Stimulated activated CD4-positive, alpha-beta T cell treated with anti-CD3 and anti-CD28 coated beads, Interleukin-2, amount 100 ng/mL, for 4 hours (primary cell): Measurements from ENCODE around the gene SLC25A24.
"Not testable (repeated sequence)": the region's sequence is repeated elsewhere in the genome, so short reads cannot be mapped to it uniquely, and the experiment has no call there.

ENCODE experiments used
- DNase-seq: peaks from one replicate; pipeline ENCODE4 v3.0.0-alpha.2; 2020; ENCODE audit warnings: low read depth

Gene SLC25A24

DNA sequence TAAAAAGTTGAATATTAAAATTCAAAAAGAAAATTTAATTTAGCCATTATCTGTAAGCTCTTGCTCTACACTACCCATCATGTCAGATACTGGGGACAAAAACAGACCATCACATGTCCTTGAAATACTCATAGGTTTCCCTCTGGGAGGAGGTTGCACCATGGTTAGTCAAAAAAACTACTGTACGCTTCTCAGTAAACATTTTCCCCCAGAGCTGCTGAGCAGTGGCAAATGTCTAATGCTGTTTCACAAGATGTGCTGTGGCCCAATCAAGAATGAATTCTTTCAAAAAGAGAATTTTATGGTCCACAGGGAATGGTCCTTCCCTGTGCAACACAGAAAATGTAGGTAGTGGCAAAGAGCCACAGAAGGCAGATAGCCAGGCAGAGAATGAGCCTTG is 6.1 kb downstream of the SLC25A24 start:
- DNase-seq = no peak

DNA sequence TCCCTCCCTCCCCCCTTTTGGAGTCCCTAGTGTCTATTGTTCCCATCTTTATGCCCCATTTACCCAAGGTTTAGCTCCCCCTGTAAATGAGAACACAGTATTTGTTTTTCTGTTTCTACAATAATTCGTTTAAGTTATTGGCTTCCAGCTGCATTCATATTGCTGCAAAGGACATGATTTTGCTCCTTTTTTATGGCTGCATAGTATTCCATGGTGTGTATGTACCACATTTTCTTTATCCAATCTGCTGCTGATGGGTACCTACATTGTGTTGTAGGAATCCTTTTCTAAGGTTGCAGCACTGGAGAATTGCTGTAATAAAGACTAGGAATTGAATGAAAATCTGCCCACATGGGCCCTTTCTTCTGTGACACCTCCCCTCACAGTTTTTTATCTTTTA is 6.8 kb downstream of the SLC25A24 start:
- DNase-seq = no peak

DNA sequence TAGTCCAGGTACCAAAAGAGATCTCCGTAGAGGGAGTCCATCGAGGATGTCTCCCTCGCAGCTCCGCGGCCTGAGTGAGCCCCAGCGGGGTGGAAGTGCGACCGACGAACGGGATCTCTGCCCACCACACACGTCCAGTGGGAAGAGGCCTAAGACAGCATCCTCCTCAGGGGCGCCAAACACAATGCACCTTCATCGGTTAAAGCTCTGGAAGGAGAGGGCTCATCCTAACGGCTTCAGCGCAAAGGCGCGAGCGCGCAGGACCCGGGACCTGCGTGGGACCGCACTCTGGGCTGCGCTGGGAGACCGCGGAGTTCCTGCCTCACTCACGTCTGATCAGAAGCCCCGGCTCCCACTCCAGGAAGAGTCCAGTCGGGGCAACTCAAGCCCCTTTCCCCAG is 7.6 kb downstream of the SLC25A24 start:
- DNase-seq = no peak

DNA sequence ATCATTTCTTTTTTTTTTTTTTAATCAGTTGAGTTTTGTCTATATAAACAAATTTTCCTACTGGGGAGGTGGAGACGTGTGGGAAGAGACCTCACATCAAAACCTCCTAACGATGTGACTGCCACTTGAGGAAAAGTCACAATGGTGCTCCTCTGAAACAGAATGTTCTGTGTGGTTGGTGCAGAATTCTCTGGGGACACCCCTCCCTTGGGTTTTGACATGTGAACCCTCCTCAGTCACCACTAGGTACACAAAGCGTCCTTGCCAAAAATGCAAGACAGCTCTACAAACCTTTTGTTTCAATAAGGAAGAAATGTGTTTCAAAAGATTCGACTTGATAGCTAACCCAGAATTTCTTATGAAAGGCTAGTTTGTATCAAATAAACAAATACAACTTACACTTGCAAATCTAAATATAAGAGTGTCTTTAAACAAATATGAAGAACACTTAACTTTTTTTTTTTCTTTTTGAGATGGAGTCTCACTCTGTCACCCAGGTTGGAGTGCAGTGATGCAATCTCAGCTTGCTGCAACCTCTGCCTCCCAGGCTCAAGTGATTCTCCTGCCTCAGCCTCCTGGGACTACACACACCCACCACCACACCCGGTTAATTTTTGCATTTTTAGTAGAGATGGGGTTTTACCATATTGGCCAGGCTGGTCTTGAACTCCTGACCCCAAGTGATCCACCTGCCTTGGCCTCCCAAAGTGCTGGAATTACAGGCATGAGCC is 9.3 kb downstream of the SLC25A24 start:
- no peak for DNase-seq

DNA sequence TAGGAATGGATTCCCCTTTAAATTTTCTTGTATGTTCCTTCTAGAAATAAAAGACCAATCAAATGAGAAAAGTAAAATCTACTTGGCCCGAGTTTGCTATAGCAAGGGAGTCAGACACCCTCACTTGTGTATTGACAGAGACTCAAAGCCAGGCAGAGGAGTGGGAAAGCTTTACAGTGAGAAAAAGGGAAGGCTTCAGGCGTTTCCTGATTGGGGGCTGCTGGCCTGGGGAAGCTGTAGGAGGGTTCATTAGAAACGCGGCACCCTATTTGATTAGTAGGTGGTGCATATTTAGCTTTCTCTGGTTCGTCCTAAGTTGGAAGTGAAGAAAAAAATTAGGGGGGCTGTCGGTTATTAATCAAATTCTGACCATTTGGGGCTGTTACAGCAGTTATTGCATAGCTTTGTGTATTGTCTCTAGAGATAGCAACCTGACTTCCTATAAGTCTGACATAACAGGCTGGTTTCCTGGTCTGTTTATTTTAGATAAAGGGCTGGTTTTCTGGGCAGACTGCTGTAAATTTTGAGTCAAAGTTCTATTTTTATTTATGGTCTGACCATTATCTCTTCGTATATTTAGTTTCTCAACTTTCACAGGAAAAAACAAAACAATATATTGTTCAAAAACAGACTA is 10.0 kb downstream of the SLC25A24 start:
- no peak for DNase-seq

DNA sequence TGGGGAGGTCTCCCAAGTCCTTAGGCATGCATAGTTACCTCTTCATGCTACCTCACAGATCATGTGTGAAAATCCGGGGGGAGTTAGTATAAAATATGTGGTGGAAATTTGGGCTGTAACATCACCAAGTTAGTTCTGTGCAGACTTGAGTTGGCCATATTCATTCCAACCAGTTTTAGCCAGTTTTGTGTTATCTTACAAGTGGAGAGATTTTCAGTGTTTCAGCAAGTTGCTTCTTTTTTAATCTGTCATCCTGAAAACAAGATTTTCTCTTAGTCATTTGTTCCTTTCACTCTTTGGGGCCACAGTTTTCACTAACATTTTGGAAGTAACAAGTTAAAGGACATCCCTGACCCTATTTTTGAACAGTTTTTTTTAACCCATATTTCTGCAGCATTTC is 11.3 kb downstream of the SLC25A24 start:
- no peak for DNase-seq

DNA sequence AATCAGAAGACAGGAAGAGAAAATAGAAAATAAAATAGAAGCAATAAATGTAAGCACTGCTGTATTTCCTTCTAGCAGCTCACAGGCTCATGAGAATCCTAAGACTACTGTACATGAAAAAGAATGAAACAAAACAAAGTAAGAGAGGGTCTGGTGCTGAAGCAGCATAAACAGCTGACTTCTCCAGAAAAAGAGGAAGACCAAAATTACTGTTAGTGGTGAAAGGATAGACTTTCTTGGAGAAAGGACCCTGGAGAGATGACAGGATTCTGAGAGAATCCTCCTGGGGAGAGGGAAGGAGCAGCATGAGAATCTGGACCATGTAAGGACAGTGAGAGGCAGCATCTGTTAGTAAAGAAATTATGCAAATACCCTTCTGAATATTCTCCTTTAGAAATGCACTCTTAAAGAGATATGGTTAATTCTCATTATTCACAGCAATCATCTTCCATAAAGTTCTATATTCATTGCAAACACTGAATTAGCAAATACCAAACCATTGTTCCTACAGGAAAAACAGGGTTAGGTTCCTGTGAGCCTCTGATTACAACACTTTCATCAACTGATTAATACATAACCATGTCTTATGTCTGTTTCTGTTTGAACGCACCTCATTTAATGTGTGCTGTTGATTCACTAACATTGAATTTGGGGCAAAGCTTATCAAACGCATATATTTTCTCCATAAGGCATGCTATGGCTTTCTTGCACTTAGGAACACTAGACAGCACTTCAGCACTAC is 17.0 kb downstream of the SLC25A24 start:
- DNase-seq = no peak

DNA sequence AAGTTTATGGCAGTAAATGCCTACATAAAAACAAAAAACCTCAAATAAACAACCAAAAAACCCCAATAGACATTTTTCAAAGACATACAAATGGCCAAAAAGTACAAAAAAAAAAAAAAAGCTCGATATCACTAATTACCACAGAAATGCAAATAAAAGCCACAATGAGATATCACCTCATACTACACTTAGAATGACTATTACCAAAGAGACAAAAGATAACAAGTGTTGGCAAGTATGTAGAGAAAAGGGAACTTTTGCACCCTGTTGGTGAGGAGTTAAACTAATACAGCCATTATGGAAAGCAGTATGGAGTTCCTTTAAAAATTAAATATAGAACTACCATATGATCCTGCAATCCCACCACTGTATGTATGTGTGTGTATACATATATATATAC is 21.1 kb downstream of the SLC25A24 start:
- DNase-seq = no peak

DNA sequence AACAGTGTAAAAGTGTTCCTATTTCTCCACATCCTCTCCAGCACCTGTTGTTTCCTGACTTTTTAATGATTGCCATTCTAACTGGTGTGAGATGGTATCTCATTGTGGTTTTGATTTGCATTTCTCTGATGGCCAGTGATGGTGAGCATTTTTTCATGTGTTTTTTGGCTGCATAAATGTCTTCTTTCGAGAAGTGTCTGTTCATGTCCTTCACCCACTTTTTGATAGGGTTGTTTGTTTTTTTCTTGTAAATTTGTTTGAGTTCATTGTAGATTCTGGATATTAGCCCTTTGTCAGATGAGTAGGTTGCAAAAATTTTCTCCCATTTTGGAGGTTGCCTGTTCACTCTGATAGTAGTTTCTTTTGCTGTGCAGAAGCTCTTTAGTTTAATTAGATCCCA is 37.7 kb downstream of the SLC25A24 start:
- not testable (repeated sequence) for DNase-seq

DNA sequence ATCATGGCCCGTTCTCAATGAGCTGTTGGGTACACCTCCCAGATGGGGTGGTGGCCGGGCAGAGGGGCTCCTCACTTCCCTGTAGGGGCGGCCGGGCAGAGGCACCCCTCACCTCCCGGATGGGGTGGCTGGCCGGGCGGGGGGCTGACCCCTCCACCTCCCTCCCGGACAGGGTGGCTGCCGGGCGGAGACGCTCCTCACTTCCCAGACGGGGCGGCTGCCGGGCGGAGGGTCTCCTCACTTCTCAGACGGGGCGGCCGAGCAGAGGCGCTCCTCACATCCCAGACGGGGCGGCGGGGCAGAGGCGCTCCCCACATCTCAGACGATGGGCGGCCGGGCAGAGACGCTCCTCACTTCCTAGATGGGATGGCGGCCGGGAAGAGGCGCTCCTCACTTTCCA is 40.2 kb downstream of the SLC25A24 start:
- not testable (repeated sequence) for DNase-seq

DNA sequence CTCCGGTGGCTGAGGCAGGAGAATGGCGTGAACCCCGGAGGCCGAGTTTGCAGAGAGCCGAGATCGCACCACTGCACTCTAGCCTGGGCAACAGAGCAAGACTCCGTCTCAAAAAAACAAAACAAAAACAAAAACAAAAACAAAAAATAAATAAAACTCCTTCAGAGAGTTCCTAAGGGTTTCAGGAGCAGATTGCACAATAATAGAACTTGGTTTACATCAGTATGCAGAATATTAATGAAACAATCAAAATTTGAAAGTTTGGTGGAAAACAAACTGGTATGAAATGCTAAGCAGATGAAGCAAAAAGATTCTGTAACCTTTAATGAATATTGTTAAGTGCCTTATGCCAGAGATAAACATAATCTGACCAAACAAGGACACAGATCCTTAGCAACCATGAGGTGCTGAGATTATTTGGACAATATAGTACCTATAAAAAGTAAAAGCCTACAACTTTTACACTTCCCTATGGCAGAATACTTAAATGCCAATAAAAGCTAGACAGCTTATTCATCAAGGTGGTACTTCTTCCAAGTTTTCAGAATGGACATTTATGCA is 41.2 kb downstream of the SLC25A24 start:
- DNase-seq = no peak

DNA sequence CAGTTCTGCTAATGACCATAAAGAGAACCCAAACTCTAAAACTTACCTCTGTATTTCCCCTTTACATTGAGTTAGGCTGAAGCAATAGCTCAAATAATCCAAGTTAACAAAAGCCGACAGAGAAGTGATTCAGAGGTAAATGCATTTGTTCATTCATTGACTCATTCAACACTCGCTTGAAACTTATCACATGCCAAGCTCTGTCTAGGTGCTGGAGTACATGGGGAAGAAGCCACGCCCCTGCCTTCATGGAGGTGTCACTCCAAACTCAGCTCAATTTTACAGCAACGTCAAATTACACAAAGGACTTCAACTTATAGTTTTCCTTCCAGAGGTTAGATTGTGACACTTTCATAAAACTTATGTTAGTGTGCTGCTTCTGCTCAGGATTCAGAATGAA is 45.8 kb downstream of the SLC25A24 start:
- DNase-seq = no peak

DNA sequence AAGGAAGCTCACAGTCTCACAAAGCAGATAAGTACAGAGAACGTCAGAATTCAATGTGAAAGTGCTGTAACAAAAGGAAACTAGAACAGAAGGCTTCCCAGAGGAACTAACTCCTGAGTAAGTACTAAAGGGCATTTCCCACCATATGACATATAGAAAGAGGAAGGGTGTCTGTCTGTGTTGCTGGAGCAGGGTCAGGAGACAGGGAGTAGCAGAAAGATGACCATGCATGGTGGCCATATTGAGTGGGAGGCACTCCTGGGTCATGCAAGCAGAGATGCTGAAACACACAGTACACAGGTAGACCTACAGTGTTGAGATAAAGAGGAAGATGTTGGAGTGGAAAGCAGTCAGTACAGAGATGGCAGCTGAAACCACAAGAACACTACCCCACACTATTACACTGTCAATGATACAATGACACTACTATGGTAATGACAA is 47.3 kb downstream of the SLC25A24 start:
- DNase-seq = no peak

DNA sequence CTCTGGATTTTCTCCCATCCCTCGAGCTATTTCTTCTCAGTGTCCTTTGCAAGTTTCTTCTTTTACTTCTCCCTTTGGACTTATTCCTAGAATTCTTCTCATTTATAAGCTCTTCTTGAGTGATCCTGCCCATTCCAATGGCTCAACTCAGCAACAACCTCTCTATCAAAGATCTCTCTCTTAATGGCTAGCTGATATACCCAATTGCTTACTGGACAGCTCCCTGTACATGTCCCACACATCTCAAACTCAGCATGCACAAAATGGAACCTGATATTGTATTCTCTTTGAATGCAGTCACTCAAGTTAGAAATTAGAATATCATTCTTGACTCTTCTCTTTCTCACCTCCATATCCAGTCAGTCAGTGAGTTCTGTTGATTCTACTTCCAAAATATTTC is 48.6 kb downstream of the SLC25A24 start:
- no peak for DNase-seq

DNA sequence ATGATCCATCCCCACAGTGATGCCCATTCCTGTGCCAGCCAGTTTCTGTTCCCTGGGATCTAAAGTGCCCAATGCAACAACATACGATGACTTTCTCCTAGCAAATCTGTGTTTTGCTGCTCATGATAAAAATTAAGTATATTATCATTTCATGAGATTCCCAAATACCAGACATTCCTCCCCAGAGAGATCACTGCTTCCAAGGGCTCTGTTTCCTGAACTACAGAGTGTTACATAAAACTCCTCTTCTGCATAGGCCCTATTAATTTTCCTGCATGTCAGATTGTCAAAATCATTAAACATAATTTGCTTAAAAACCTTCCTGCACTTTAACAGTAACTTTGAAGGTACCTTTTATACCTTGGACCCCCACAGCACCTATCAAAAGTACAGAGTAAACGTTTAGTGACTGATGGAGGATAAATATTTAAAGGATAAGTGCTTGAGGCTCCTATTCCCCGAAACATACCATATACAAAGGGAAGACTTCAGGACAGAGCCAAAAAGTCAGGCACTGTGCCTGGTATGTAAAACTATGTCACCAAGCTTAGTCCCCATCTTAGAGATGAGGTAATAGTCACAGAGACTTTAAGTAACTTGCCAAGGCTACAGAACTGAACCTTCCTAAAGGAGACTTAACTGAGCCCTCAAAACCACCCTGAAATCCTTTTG is 50.2 kb downstream of the SLC25A24 start:
- no peak for DNase-seq

DNA sequence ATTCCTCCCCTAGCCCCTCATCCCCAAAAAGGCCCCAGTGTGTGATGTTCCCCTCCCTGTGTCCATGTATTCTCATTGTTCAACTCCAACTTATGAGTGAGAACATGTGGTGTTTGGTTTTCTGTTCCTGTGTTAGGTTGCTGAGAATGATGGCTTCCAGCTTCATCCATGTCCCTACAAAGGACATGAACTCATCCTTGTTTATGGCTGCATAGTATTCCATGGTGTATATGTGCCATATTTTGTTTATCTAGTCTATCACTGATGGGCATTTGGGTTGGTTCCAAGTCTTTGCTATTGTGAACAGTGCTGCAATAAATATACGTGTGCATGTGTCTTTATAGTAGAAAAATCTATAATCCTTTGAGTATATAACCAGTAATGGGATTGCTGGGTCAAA is 55.6 kb downstream of the SLC25A24 start:
- DNase-seq = not testable (repeated sequence)

DNA sequence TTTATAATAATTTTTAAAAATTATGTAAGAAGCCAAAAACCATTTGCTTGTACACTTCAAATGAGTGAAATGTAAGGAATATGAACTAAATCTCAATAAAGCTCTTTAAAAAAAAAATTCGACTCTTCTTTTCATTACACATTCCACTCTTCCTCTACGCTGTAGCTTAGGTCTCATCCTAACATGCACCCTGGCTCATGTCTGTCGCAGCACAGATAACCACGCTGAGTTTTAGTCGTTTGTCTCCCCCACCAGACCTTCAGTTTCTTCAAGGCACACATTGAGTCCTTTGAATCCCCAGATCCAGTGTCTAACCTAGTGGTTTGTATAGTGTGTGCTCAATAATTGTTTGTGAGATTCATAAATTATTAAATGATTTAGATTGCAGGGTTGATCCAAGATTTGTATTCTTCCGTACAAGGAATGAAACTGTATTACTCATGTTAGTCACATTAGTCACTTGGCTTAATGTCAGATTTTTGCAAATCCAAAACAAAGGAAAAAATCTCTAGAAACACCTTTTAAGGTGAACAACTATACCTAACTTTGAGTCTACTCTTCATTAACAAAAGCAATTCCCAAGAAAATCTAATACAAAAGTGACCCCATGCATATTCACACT is 57.3 kb downstream of the SLC25A24 start:
- DNase-seq = no peak

DNA sequence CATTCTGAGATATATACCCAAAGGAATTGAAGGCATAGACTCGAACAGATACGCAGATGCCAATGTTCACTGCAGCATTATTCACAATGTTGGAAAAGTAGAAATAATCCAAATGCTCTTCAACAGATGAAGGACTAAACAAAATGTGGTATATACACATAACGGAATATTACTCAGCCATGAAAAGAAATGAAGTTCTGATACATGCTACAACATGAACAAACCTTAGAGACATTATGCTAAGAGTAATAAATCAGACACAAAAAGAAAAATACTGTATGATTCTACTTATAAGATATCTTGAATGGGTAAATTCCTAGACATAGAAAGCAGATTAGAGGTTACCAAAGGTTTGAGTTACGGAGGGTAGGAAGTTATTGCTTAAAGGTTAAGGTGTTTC is 57.9 kb downstream of the SLC25A24 start:
- DNase-seq = no peak

DNA sequence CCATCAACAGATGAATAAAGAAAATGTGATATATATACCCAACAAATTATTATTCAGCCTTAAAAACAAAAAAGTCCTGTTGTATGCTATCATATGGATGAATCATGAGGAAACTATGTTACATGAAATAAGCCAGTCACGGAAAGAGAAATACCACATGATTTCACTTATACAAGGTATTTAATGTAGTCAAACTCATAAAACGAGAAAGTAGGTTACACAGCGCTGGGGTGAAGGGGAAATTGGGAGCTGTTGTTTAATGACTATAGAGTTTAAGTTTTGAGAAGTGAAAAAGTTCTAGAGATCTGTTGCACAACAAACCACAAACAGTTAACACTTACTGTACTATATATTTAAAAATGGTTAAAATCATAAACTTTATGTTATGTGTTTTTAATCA is 58.5 kb downstream of the SLC25A24 start:
- no peak for DNase-seq

DNA sequence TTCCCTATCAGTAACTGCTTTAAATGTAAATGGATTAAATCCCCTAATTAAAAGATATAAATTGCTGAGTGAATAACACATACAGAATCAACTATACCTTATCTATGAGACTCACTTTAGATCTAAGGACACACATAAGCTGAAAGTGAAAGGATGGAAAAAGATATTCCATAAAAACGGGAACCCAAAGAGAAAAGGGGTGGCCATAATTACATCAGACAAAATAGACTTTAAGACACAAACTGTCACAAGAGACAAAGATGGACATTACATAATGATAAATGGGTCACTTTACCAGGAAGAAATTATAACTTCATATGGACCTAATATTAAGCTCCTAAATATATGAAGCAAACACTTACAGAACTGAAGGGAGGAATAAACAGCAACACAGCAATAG is 59.2 kb downstream of the SLC25A24 start:
- DNase-seq = no peak

DNA sequence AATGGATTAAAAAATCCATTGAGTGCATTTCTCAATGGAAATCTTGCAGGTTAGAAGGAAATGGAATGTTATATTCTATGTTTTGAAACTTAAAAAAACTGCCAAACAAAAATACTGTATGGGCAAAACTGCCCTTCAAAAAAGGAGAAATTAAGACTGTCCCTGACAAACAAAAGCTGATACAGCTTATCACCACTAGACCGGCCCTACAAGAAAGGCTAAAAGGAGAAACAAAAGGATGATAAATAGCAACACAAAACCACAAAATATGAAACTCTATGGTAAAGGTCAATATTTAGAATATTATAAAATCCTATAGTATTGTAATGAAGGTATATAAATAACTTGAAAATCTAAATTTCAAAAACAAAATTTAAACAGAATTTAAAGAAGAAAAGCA is 60.0 kb downstream of the SLC25A24 start:
- no peak for DNase-seq

DNA sequence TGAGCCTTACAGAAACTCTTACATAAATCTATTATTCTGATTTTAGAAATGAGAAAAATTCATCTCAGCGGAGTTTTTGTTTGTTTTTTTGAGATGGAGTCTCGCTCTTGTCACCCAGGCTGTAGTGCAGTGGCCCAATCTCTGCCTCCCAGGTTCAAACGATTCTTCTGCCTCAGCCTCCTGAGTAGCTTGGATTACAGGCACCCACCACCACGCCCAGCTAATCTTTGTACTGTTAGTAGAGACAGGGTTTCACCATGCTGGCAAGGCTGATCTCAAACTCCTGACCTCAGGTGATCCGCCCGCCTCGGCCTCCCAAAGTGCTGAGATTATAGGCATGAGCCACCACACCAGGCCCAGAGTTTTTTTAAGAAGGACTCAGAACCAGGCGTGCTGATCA is 60.6 kb downstream of the SLC25A24 start:
- not testable (repeated sequence) for DNase-seq
